Breast epithelium (tissue), 4 donors: ENCODE results near the gene TRPM2. TPM values are rescaled to one million over a fixed set of nuclear protein-coding genes. Genes with fewer than 3 reads are reported as not detected.

Experiments
- DNase-seq, 2 donors: peaks; one replicate each; pipeline ENCODE4 v3.0.0-alpha.2; 2019; ENCODE audit warnings: low spot score in 2 of 2
- H3K27ac ChIP-seq, 2 donors: fragments of 200-600 bp; sonication (generic) in 1 of 2; one replicate each; pipeline ENCODE4 v1.5.1; 2016 to 2019; ENCODE audit warnings: mild to moderate bottlenecking in 1 of 2
- H3K27me3 ChIP-seq, 2 donors: fragments of 200-600 bp; sonication (generic) in 1 of 2; one replicate each; pipeline versions ENCODE4 v1.5.1 to v1.6.0; 2017 to 2019; ENCODE audit warnings: control low read depth in 1 of 2, mild to moderate bottlenecking in 1 of 2
- H3K36me3 ChIP-seq: fragments of 200-600 bp; one replicate; pipeline ENCODE4 v1.5.1; 2019
- H3K4me1 ChIP-seq, 2 donors: fragments of 200-600 bp; sonication (generic); one replicate each; pipeline ENCODE4 v1.5.1; 2016 to 2019; ENCODE audit warnings: control low read depth in 1 of 2
- H3K4me3 ChIP-seq, 3 donors: fragments of 200-600 bp; sonication (generic); 1 replicate in 2 of 3; 2 replicates in 1 of 3; pipeline ENCODE4 v1.5.1; 2016 to 2019; ENCODE audit warnings: mild to moderate bottlenecking in 3 of 3, moderate library complexity in 2 of 3
- H3K9me3 ChIP-seq, 2 donors: fragments of 200-600 bp; sonication (generic) in 1 of 2; one replicate each; pipeline ENCODE4 v1.5.1; 2016 to 2019; ENCODE audit warnings: control low read depth in 1 of 2
- POLR2A ChIP-seq: fragments of 450-650 bp; IDR thresholded peaks from one replicate; pipeline ENCODE4 v1.6.1; 2016; ENCODE audit warnings: antibody characterized with exemption, mild to moderate bottlenecking, moderate library complexity
- POLR2AphosphoS5 ChIP-seq, 3 donors: sonication (generic); formaldehyde crosslinking; IDR thresholded peaks; one replicate each; pipeline ENCODE4 v1.6.1; 2017; ENCODE audit warnings: antibody characterized with exemption in 3 of 3
- intact Hi-C: fragments of 100-400 bp; cut with DNase I; formaldehyde crosslinking; loops from one replicate; pipeline ENCODE4 v1.15.1; 2023; ENCODE audit warnings: low total_unique reads
- total RNA-seq, 3 donors: library from RNA; depleted of rRNA; stranded (reverse); fragments of >200 nt; gene quantifications; one replicate each; pipeline ENCODE4 v1.1.0, GENCODE V29; 2016
- TF ChIP-seq, protein P1 (sequence below), 3 donors: fragments of 450-650 bp; IDR thresholded peaks; one replicate each; pipeline ENCODE4 v1.5.1; 2016 to 2017; ENCODE audit warnings: antibody characterized with exemption in 3 of 3, mild to moderate bottlenecking in 3 of 3, moderate library complexity in 3 of 3

Gene TRPM2
- total RNA-seq, 3 donors from 2014 or later, result 4.3 to 7.9 (median 7.2) TPM

- H3K27me3 ChIP-seq, result peaks cover 0 to 30% of the 10 kb centered on the region in 2 donors
- intact Hi-C loops, result loop anchor here (2.0 kb wide), 1 partner anchor 30 kb away; no protein-coding TSS in a partner anchor
- TF ChIP-seq POLR2AphosphoS5 (IDR thresholded peaks at IDR 0.05) (no peak), POLR2A (no peak)
- TF ChIP-seq, protein P1, sequence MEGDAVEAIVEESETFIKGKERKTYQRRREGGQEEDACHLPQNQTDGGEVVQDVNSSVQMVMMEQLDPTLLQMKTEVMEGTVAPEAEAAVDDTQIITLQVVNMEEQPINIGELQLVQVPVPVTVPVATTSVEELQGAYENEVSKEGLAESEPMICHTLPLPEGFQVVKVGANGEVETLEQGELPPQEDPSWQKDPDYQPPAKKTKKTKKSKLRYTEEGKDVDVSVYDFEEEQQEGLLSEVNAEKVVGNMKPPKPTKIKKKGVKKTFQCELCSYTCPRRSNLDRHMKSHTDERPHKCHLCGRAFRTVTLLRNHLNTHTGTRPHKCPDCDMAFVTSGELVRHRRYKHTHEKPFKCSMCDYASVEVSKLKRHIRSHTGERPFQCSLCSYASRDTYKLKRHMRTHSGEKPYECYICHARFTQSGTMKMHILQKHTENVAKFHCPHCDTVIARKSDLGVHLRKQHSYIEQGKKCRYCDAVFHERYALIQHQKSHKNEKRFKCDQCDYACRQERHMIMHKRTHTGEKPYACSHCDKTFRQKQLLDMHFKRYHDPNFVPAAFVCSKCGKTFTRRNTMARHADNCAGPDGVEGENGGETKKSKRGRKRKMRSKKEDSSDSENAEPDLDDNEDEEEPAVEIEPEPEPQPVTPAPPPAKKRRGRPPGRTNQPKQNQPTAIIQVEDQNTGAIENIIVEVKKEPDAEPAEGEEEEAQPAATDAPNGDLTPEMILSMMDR (IDR thresholded peaks at IDR 0.05), result no peak
- no peaks in the 10 kb centered on the region for H3K4me1 ChIP-seq
- H3K36me3 ChIP-seq, result no peaks in the 10 kb centered on the region
- no peak overlapping the region for H3K4me3 ChIP-seq
- peaks cover 0 to 10% of the 10 kb centered on the region in 2 donors for H3K9me3 ChIP-seq
- no peak overlapping the region for H3K27ac ChIP-seq
- DNase-seq, result peak in 1 of 2 donors; percentile 25
Observed at GRCh38 chr21:44450402-44450801, 97.0 kb downstream of the TRPM2 start.

DNA sequence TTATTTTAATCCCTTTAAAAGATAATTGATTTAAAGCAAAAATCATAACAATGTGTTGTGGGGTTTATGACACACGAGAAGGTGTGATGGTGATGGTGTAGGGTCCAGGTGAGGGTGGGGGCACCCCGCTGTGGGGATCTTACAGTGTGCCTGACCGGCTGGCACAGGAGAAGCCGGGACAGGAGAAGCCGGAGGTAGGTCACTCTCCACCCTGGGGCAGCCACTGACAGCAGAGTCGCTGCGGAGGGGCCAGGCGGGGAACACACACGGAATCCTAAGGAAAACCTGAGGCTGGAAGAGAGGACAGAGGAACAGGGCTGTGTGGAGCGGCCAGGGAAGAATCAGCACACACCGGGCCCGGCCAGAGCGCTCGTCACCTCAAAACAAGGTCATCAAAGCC is 97.6 kb downstream of the TRPM2 start:
- TF ChIP-seq POLR2AphosphoS5 (IDR thresholded peaks at IDR 0.05) (no peak), POLR2A (no peak)
- TF ChIP-seq, protein P1 (IDR thresholded peaks at IDR 0.05), result no peak
- Histone ChIP-seq H3K9me3 (peaks cover 0 to 10% of the 10 kb centered on the region in 2 donors), H3K27ac (no peak overlapping the region), H3K4me3 (no peak overlapping the region), H3K27me3 (peaks cover 0 to 34% of the 10 kb centered on the region in 2 donors), H3K36me3 (no peaks in the 10 kb centered on the region), H3K4me1 (peaks cover 0 to 2% of the 10 kb centered on the region in 2 donors)
- intact Hi-C loops, result loop anchor here (2.0 kb wide), 1 partner anchor 30 kb away; no protein-coding TSS in a partner anchor
- DNase-seq, result peak in 1 of 2 donors; percentile 39

DNA sequence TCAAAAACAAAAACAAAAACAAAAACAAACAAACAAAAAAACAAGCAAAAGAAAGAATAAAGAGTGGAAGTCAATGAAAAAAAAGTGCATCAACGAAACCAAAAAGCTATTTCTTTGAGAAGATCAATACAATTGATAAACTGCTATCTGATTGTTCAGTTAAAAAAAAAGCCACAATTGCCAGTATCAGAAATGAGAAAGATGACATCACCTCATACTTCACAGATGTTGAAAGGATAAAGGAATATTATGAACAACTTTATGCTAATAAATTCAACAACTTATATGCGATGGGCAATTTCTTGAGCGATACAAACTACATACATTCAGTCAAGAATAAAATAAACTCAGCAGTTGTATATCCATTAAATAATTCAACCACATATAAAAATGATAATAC is 99.7 kb downstream of the TRPM2 start:
- H3K4me1 ChIP-seq, result peaks cover 0 to 5% of the 10 kb centered on the region in 2 donors
- peaks cover 0 to 34% of the 10 kb centered on the region in 2 donors for H3K27me3 ChIP-seq
- intact Hi-C loops, result no loop called here
- no peak overlapping the region for H3K27ac ChIP-seq
- TF ChIP-seq POLR2A (no peak), POLR2AphosphoS5 (IDR thresholded peaks at IDR 0.05) (no peak)
- TF ChIP-seq, protein P1 (IDR thresholded peaks at IDR 0.05), result no peak
- H3K9me3 ChIP-seq, result peaks cover 0 to 10% of the 10 kb centered on the region in 2 donors
- DNase-seq, result no peak
- no peaks in the 10 kb centered on the region for H3K36me3 ChIP-seq
- no peak overlapping the region for H3K4me3 ChIP-seq

- no peak for TF ChIP-seq POLR2AphosphoS5 (IDR thresholded peaks at IDR 0.05)
- TF ChIP-seq, protein P1 (IDR thresholded peaks at IDR 0.05), result no peak
- Histone ChIP-seq H3K9me3 (peaks cover 0 to 10% of the 10 kb centered on the region in 2 donors), H3K36me3 (no peaks in the 10 kb centered on the region), H3K27ac (no peak overlapping the region), H3K4me1 (peaks cover 0 to 5% of the 10 kb centered on the region in 2 donors), H3K4me3 (no peak overlapping the region), H3K27me3 (peaks cover 0 to 25% of the 10 kb centered on the region in 2 donors)
- intact Hi-C loops, result no loop called here
- no peak for DNase-seq
Observed at GRCh38 chr21:44454058-44454457, 100.6 kb downstream of the TRPM2 start.

- Histone ChIP-seq H3K4me1 (peaks cover 0 to 5% of the 10 kb centered on the region in 2 donors), H3K27me3 (peaks cover 0 to 16% of the 10 kb centered on the region in 2 donors), H3K4me3 (peak within 1 kb of the TSS; percentile 58 to 76 (median 71)), H3K27ac (no peak within 1 kb of the TSS), H3K36me3 (no peaks in the 10 kb centered on the region), H3K9me3 (peaks cover 0 to 10% of the 10 kb centered on the region in 2 donors)
- TF ChIP-seq, protein P1 (IDR thresholded peaks at IDR 0.05), result no peak
- intact Hi-C loops, result no loop called here
- peak; percentile 71 to 77 for DNase-seq
Observed at GRCh38 chr21:44454747-44455523, 101.5 kb downstream of the TRPM2 start, which contains the start of gene LRRC3. Gene LRRC3 (plus strand): TSS chr21:44455510. CDS start chr21:44456645, 1,135 bp downstream.
